HepG2 (cell line): ENCODE data around the gene WDR54. TPM values are rescaled to one million over a fixed set of nuclear protein-coding genes. Genes with fewer than 3 reads are reported as not detected.

Experiments
- FOXA3 ChIP-seq: IDR thresholded peaks from 2 replicates; pipeline ENCODE4 v1.6.1; 2016; ENCODE audit warnings: missing genetic modification reagents, missing compliant biosample characterization
- REPIN1 ChIP-seq: sonication (generic); formaldehyde crosslinking; IDR thresholded peaks from 2 replicates; pipeline ENCODE4 v1.8.0; 2022; ENCODE audit warnings: missing genetic modification reagents, low read depth, mild to moderate bottlenecking, borderline replicate concordance
- ZNF160 ChIP-seq: sonication (generic); formaldehyde crosslinking; IDR thresholded peaks from 2 replicates; pipeline ENCODE4 v1.8.0; 2022; ENCODE audit warnings: mild to moderate bottlenecking, inconsistent platforms, missing genetic modification reagents
- ZNF17 ChIP-seq: sonication (generic); formaldehyde crosslinking; IDR thresholded peaks from 2 replicates; pipeline ENCODE4 v1.5.0; 2020; ENCODE audit warnings: mild to moderate bottlenecking, missing genetic modification reagents
- ZNF549 ChIP-seq: sonication (generic); formaldehyde crosslinking; IDR thresholded peaks from 2 replicates; pipeline ENCODE4 v1.5.0; 2020; ENCODE audit warnings: missing genetic modification reagents
- polyA plus RNA-seq, 8 experiments: library from polyadenylated mRNA; depleted of rRNA in 3 of 8; stranded (reverse) in 7 of 8; unstranded in 1 of 8; fragments of >200 nt; fragmentation: Illumina TruSeq in 4 of 8; extraction: Trizol in 4 of 8; gene quantifications; 2 replicates each; pipeline versions ENCODE4 v1.2.1 to v1.2.3, GENCODE V29; 2011 to 2016; ENCODE audit warnings: low read depth in 4 of 8, missing spikeins in 1 of 8, mixed read lengths in 1 of 8; ENCODE audit not compliant: insufficient read depth in 1 of 8
- total RNA-seq, 5 experiments: library from RNA; depleted of rRNA; stranded (reverse); fragments of >200 nt; fragmentation: Illumina TruSeq; extraction: Trizol; gene quantifications; 2 replicates each; pipeline ENCODE4 v1.2.3, GENCODE V29; 2016; ENCODE audit warnings: low read depth in 1 of 5
- TF ChIP-seq, protein P1 (sequence below): sonication (generic); formaldehyde crosslinking; IDR thresholded peaks from 2 replicates; pipeline ENCODE4 v1.4.0; 2020; ENCODE audit warnings: low read depth, mild to moderate bottlenecking, missing genetic modification reagents
- TF ChIP-seq, protein P2 (sequence below): sonication (generic); formaldehyde crosslinking; conservative IDR thresholded peaks from 2 replicates; pipeline ENCODE4 v1.5.0; 2020; ENCODE audit warnings: missing genetic modification reagents
- TF ChIP-seq, protein P3 (sequence below): sonication (generic); formaldehyde crosslinking; IDR thresholded peaks from 2 replicates; pipeline ENCODE4 v1.4.0; 2020; ENCODE audit warnings: mild to moderate bottlenecking, missing genetic modification reagents, borderline replicate concordance
- TF ChIP-seq, protein P4 (sequence below): sonication (generic); formaldehyde crosslinking; conservative IDR thresholded peaks from 2 replicates; pipeline ENCODE4 v1.4.0; 2020; ENCODE audit warnings: missing genetic modification reagents
- TF ChIP-seq, protein P5 (sequence below): IDR thresholded peaks from 2 replicates; pipeline ENCODE4 v1.6.1; 2016; ENCODE audit warnings: missing genetic modification reagents, missing compliant biosample characterization
- TF ChIP-seq, protein P6 (sequence below): sonication (generic); formaldehyde crosslinking; IDR thresholded peaks from 2 replicates; pipeline ENCODE4 v1.4.0; 2020; ENCODE audit warnings: missing genetic modification reagents, borderline replicate concordance
- TF ChIP-seq, protein P7 (sequence below): sonication (generic); IDR thresholded peaks from 2 replicates; pipeline ENCODE4 v1.6.1; 2016; ENCODE audit warnings: low read depth, borderline replicate concordance

WDR54 gene
- total and polyA plus RNA-seq, 2 of the 13 experiments (the other 11 are each of a cell fraction or from before 2014, with no cell fraction given): 2.0 to 17.3 TPM

DNA sequence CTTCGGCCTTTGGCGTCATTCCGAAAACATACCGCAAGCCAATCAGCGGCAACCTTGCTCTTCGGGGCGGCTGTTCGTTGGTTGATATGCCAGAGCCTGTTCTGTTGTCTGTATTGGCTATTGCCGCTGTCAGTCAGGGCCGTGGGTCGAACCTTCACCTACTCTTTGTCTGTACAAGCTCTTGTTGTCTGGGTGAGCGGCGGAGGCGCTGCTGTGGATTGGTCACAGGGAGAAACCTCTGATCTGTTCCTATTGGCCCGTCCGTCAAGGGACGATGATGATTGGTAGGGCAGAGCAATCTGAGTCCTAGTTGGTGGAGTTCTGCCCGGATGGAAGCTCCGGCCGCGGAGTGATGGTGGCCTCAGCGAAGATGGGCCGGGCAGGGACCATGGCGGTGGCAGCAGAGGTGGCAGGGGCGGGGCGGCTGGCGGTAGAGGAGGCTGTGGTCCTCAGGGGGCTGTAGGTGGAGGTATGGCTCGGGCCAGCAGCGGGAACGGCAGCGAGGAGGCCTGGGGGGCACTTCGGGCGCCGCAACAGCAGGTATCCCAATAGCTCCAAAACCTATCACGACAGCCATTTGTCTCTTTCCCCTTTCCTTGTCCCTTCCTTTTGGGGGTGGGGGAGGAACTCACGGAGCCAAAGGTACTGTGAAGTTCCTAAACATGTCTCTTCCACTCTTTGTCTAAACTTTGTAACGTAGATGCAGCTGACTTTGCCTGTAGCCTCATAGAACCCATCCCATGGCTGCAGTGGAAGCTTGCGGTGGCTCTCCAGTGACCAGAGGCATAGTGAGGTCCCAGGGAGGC is 36.8 kb downstream of the WDR54 start, which contains the start of gene WBP1 (continued):
- TF ChIP-seq, protein P1, sequence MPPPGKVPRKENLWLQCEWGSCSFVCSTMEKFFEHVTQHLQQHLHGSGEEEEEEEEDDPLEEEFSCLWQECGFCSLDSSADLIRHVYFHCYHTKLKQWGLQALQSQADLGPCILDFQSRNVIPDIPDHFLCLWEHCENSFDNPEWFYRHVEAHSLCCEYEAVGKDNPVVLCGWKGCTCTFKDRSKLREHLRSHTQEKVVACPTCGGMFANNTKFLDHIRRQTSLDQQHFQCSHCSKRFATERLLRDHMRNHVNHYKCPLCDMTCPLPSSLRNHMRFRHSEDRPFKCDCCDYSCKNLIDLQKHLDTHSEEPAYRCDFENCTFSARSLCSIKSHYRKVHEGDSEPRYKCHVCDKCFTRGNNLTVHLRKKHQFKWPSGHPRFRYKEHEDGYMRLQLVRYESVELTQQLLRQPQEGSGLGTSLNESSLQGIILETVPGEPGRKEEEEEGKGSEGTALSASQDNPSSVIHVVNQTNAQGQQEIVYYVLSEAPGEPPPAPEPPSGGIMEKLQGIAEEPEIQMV: no peak
- TF ChIP-seq FOXA3 (CRISPR knock-in tag) (no peak; the same call in 1 of the 2 replicates), ZNF549 (CRISPR knock-in tag) (no peak), ZNF160 (CRISPR knock-in tag) (no peak; the same call in 1 of the 2 replicates), REPIN1 (CRISPR knock-in tag) (no peak; the same call in 1 of the 2 replicates), ZNF17 (no peak)
- TF ChIP-seq, protein P2, sequence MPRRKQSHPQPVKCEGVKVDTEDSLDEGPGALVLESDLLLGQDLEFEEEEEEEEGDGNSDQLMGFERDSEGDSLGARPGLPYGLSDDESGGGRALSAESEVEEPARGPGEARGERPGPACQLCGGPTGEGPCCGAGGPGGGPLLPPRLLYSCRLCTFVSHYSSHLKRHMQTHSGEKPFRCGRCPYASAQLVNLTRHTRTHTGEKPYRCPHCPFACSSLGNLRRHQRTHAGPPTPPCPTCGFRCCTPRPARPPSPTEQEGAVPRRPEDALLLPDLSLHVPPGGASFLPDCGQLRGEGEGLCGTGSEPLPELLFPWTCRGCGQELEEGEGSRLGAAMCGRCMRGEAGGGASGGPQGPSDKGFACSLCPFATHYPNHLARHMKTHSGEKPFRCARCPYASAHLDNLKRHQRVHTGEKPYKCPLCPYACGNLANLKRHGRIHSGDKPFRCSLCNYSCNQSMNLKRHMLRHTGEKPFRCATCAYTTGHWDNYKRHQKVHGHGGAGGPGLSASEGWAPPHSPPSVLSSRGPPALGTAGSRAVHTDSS (CRISPR knock-in tag): no peak
- TF ChIP-seq, protein P3, sequence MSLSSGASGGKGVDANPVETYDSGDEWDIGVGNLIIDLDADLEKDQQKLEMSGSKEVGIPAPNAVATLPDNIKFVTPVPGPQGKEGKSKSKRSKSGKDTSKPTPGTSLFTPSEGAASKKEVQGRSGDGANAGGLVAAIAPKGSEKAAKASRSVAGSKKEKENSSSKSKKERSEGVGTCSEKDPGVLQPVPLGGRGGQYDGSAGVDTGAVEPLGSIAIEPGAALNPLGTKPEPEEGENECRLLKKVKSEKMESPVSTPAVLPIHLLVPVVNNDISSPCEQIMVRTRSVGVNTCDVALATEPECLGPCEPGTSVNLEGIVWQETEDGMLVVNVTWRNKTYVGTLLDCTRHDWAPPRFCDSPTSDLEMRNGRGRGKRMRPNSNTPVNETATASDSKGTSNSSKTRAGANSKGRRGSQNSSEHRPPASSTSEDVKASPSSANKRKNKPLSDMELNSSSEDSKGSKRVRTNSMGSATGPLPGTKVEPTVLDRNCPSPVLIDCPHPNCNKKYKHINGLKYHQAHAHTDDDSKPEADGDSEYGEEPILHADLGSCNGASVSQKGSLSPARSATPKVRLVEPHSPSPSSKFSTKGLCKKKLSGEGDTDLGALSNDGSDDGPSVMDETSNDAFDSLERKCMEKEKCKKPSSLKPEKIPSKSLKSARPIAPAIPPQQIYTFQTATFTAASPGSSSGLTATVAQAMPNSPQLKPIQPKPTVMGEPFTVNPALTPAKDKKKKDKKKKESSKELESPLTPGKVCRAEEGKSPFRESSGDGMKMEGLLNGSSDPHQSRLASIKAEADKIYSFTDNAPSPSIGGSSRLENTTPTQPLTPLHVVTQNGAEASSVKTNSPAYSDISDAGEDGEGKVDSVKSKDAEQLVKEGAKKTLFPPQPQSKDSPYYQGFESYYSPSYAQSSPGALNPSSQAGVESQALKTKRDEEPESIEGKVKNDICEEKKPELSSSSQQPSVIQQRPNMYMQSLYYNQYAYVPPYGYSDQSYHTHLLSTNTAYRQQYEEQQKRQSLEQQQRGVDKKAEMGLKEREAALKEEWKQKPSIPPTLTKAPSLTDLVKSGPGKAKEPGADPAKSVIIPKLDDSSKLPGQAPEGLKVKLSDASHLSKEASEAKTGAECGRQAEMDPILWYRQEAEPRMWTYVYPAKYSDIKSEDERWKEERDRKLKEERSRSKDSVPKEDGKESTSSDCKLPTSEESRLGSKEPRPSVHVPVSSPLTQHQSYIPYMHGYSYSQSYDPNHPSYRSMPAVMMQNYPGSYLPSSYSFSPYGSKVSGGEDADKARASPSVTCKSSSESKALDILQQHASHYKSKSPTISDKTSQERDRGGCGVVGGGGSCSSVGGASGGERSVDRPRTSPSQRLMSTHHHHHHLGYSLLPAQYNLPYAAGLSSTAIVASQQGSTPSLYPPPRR (CRISPR knock-in tag): no peak
- TF ChIP-seq, protein P4, sequence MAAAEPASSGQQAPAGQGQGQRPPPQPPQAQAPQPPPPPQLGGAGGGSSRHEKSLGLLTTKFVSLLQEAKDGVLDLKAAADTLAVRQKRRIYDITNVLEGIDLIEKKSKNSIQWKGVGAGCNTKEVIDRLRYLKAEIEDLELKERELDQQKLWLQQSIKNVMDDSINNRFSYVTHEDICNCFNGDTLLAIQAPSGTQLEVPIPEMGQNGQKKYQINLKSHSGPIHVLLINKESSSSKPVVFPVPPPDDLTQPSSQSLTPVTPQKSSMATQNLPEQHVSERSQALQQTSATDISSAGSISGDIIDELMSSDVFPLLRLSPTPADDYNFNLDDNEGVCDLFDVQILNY (CRISPR knock-in tag): no peak
- TF ChIP-seq, protein P5, sequence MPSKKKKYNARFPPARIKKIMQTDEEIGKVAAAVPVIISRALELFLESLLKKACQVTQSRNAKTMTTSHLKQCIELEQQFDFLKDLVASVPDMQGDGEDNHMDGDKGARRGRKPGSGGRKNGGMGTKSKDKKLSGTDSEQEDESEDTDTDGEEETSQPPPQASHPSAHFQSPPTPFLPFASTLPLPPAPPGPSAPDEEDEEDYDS (CRISPR knock-in tag): peak; percentile 92
- TF ChIP-seq, protein P6, sequence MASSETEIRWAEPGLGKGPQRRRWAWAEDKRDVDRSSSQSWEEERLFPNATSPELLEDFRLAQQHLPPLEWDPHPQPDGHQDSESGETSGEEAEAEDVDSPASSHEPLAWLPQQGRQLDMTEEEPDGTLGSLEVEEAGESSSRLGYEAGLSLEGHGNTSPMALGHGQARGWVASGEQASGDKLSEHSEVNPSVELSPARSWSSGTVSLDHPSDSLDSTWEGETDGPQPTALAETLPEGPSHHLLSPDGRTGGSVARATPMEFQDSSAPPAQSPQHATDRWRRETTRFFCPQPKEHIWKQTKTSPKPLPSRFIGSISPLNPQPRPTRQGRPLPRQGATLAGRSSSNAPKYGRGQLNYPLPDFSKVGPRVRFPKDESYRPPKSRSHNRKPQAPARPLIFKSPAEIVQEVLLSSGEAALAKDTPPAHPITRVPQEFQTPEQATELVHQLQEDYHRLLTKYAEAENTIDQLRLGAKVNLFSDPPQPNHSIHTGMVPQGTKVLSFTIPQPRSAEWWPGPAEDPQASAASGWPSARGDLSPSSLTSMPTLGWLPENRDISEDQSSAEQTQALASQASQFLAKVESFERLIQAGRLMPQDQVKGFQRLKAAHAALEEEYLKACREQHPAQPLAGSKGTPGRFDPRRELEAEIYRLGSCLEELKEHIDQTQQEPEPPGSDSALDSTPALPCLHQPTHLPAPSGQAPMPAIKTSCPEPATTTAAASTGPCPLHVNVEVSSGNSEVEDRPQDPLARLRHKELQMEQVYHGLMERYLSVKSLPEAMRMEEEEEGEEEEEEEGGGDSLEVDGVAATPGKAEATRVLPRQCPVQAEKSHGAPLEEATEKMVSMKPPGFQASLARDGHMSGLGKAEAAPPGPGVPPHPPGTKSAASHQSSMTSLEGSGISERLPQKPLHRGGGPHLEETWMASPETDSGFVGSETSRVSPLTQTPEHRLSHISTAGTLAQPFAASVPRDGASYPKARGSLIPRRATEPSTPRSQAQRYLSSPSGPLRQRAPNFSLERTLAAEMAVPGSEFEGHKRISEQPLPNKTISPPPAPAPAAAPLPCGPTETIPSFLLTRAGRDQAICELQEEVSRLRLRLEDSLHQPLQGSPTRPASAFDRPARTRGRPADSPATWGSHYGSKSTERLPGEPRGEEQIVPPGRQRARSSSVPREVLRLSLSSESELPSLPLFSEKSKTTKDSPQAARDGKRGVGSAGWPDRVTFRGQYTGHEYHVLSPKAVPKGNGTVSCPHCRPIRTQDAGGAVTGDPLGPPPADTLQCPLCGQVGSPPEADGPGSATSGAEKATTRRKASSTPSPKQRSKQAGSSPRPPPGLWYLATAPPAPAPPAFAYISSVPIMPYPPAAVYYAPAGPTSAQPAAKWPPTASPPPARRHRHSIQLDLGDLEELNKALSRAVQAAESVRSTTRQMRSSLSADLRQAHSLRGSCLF (CRISPR knock-in tag): no peak
- TF ChIP-seq, protein P7, sequence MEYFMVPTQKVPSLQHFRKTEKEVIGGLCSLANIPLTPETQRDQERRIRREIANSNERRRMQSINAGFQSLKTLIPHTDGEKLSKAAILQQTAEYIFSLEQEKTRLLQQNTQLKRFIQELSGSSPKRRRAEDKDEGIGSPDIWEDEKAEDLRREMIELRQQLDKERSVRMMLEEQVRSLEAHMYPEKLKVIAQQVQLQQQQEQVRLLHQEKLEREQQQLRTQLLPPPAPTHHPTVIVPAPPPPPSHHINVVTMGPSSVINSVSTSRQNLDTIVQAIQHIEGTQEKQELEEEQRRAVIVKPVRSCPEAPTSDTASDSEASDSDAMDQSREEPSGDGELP: no peak
